Left hindlimb (tissue), 1 donor: ENCODE results near the gene PIK3R1.

Experiments
- DNase-seq: peaks from one replicate; pipeline ENCODE4 v3.0.0-alpha.2; 2018

The PIK3R1 gene

DNA sequence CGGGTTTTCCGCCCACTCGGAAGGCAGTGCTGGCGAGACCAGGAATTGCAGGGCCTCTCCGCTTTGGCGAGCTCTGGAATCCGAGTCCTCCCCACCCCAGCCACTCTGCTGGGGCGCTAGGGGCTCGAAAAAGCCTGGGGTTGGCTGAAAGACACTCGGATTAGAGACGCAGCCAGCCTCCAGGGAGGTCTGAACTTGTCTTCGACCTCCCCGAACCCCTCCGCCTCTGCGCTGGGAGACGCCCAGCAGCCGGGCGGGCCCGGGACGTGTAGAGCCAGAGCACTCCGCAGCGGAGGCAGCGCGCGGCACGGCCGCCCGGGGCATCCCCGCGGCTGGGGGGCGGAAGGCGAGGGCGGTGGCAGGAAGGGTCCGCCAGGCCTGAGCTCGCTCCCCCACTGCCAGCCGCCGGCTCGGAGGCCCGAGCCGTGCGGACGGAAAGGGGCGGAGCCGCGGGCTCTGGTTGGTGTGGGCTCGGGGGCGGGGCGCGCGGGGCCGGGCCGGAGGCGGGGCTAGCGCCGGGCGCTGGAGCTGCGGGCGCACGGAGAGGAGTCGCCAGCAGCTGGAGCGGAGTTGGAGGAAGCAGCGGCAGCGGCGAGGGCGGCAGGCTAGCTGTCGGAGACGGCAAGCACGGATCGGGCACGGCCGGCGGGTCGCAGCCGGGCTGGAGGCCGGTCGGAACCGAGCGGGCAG is at the start of gene PIK3R1:
TSS of gene PIK3R1 (plus strand) at position 549 of the 690 bp plus-strand sequence. CDS start 10,920 bp downstream, outside the sequence.
- peak; percentile 98 for DNase-seq

DNA sequence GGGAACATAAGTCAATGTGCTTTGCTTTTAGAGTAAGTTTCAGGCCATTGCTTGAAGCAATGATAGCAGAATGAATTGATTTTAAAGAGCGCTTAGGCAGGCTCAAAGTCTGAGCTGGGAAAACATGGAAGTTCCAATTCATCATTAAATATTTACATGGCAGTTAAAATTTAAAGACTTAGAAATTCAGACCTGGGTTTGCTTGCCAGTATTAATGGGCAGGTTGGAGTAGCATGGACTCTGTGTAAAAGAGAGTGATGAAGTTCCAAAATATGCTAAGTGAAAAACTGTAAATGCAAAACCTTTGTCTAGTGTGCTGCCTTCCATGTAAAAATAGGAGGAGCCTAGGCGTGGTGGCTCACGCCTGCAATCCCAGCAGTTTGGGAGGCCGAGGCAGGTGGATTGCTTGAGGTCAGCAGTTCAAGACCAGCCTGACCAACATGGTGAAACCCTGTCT is 48.3 kb upstream of the PIK3R1 start:
- no peak for DNase-seq

DNA sequence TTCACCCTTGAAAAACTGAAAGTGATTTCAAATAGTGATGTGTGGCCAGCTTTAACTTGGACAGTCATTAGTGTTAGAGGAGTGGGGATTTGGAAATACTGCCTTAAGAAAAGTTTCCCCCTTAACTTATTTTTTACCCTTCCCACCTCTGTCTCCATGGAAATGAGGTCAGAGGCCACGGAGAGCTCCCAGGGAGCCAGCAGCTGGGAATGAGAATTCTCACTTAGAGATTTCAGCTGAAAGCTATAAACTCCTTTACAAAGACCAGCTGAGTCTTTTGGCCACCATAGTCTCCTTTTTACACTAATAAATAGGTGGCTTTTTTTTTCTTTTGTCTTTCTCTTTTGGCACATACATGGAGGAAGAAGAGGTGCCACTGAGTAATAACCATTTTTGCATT is 45.7 kb upstream of the PIK3R1 start:
- DNase-seq = no peak

DNA sequence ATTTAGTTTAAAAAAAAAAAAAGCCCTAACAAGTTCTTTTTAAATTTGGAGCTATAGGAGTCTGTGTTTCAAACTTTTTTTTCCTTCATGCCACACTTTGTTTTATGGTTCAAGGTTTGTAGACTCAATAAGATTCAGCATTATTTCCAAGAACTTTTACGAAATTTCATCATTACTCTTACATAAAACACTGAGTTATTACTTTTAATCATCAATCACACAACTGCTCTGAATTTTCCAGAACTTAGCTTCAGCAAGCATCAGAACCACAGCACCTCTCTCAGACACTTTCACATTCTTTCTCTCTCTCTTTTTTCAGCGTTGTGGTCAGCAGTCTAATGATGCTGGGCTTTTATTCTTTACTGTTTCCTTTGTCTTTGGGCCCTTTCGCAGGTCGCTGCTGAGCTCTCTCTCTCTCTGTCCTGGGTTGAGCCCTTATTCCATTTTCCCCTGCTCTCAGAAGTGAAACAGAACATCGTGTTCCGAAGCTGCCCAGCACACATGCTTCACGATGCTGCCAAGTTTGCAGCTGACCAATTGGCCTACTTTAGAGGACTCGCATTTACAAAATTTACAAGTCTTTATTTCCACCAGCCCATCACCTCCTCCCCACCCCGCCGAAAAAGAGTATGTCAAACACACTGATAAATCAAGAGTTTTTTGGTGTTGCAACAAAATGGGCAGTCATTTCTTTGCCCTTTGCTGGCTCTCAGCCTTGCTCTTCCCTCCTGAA is 44.6 kb upstream of the PIK3R1 start:
- DNase-seq = no peak

DNA sequence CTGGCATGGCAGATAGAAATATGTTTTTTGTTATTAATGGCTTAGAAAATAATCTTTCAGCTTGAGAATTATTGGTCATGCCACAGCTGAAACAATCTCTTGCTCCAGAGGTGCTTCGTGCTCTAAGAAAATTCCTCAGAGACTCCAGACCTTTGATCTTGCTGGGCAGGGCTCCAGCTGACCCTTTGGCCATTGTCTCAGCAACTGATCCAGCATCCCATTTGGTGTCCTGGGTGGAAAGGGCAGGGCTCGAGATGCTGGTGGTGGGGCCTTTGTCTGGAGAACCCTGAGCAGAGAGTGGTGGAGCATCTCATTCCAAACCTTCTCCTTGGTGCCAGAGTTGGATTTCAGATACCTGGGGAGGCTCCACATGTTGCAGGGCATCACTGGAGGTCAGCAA is 43.2 kb upstream of the PIK3R1 start:
- DNase-seq = no peak

DNA sequence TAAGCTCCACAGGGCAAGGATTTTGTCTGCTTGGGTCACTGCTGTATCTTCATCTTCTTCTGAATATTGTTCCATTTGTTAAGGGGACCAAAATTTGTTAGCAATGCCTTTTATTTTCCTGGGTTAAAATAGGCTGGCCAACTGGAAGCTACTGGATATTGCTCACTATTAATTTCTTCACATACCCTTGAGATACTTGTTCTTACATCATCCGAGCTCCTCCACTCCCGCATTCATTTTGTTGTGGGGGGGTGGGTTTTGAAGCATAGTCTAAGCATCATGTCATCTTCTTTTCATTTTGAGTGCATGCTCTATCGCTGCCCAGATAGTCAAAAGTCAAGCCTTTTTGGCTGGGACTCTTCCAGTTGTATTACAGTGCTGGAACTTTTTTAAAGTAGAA is 42.5 kb upstream of the PIK3R1 start:
- DNase-seq = no peak

DNA sequence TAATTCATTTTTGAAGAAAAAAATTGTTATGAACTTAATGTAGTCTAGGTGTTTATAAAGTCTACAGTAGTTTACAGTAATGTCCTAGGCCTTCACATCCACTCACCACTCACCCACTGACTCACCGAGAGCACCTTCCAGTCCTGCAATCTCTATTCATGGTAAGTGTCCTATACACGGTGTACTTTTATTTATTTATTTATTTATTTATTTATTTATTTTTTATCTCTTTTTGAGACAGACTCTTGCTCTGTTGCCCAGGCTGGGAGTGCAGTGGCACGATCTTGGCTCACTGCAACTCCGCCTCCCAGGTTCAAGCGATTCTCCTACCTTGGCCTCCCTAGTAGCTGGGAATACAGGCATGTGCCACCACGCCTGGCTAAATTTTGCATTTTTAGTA is 39.3 kb upstream of the PIK3R1 start:
- no peak for DNase-seq

DNA sequence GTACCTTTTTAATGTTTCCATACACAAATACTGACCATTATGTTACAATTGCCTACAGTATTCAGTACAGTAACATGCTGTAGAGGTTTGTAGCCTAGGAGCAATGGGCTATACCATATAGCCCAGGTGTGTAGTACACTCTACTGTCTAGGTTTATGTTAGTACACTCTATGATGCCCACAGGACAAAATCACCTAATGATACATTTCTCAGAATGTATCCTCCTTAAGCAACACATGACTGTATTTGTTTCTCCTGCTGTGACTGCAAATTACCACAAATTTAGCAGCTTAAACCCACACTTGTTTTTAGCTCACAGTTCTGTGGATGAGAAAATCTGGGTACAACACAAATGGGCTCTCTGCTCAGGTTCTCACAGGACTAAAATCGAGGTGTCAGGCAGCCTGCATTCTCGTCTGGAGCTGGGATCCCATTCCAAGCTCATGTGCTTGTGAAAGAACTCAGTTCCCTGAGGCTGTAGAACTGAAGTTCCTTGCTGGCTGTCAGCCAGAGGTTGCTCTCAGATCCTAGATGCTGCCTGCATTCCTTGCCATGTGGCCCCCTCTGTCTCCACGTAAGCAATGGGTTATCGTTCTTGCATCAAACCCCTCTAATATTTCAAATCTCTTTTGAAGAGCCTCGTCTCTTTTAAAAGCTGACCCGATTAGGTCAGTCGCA is 38.6 kb upstream of the PIK3R1 start:
- DNase-seq = no peak

DNA sequence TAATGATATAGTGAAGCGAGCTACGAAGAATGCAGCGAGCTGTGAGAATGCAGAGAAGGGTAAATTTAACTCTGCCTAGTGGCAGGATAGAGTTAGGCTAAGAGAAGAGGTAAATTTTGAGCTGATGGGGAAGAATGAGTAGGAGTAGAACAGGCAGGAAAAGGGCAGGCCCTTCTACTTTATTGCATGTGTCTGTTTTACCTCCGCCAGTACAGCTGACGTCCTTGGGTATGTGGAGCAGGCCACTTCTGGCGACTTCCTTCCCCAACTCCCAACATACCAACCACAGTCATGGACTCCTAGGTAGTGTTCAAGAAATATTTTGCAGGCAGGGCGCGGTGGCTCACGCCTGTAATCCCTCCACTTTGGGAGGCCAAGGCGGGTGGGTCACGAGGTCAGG is 37.9 kb upstream of the PIK3R1 start:
- DNase-seq = no peak

DNA sequence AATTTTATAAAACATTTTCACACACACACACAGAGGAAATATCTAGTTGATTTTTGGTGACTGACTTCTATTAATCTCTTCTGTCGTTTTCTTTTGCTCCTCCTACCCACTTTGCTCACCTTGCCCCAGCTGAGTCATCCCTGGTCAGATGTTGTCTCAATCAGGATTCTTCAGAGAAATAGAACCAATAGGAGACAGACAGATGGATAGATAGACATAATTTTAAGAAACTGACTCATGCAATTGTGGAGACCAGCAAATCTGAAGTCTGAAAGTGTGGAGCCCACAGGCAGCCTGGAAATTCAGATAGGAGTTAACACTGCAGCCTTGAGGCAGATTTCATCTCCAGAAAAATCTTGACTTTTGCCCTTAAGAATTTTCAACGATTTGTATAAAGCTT is 37.0 kb upstream of the PIK3R1 start:
- DNase-seq = no peak

DNA sequence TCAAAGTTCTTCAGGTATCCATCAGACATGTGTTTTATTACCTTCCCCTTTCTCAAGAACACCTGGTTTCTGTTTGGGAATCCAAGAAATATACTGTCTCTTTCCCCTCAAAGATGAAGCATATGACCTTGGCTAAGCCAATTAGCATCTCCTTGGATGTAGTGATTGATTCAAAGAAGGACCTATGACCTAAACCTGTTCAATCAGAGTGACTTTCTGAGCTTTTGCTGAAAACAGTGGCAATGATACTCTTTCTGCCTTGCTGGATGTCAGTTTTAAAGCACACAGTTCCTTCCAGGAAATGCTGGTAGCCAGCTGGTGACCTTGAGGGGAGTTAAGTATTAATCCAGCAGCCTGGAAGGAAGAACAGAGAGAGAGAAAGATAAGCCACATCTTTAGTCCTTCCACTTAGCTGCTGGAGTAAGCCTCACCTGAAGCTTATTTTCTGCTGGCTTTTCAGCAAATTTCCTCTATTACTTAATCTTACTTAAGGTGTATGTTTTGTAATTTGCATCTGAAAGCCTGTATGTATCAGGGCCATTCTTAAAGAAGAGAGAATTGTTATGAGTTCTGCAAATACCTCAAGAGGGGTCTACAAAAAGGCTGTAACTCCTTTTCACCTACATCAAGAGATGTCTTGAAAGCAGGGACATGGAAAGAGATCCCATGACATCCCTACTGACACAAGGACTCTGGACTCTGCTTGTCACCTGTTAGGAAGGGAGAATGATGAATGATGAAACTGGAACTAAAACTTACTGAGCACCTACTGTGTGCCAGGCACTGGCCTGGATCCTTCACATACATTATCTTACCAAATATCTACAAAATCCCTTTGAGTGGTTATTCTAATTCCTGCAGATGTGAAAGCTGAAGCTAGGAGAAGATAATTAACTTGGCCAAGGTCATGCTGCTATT is 35.2 kb upstream of the PIK3R1 start:
- DNase-seq = no peak

DNA sequence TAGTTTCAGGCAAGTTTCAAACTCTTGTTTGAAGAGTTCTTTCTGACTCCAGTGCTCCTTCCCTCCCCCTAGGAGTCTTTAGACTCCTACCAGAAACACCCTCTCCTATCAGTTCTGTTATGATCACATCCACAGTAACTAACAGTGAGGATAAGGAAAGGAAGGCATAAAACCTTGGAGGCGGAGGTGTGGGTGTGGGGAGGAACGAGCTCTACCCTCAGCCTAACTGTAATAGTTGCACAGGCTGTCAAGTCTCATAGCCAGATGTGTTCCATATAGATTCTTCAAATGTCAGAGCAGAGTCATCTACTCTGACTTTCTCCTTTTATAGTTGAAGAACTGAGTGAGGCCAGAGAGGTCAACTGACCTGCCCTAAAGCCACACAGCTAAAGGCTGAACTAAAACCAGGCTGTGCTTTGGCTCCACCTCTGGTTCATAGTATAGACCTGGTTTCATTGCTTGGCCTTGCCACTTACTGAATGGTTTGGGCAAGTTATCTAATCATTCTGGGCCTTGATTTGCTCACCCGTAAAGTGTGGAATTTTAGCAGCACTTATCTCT is 34.4 kb upstream of the PIK3R1 start:
- no peak for DNase-seq

DNA sequence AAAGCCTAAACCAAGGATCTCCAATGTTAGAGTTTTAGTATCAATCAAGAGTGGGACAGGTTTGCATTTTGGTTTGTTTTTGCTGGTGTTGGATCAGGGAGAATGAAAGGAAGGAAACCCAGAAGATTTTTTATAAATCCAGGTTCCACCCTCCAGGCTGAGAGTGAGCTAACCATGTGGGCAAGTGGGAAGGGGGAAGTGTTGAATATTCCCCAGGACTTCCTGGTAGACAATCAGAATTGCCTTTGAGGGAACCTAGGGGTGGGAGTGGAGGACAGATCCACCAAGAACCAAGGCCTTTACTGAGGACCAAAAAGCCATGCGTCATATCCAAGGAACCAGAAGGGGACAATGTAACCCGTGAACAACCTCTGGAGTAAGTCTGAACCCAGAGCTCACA is 33.5 kb upstream of the PIK3R1 start:
- DNase-seq = no peak

DNA sequence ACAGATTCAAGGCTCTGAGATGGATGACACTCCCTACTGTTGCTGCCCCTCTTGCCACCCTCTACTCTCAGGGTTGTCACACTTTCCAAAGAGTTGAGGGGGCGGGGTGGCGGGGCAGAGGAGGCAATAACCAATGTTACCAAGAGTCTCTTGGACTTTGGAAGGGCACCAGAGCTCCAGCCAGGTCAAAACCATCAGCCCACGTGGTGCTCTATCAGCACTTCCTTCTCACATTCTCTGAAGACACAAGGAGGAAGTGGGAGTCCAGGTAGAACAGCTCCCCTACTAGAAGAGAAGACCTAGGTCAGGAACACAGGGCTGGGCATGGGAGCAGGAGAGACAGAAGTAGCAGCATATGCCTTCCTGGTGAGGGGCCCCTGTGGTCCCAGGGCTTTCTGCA is 33.0 kb upstream of the PIK3R1 start:
- no peak for DNase-seq

DNA sequence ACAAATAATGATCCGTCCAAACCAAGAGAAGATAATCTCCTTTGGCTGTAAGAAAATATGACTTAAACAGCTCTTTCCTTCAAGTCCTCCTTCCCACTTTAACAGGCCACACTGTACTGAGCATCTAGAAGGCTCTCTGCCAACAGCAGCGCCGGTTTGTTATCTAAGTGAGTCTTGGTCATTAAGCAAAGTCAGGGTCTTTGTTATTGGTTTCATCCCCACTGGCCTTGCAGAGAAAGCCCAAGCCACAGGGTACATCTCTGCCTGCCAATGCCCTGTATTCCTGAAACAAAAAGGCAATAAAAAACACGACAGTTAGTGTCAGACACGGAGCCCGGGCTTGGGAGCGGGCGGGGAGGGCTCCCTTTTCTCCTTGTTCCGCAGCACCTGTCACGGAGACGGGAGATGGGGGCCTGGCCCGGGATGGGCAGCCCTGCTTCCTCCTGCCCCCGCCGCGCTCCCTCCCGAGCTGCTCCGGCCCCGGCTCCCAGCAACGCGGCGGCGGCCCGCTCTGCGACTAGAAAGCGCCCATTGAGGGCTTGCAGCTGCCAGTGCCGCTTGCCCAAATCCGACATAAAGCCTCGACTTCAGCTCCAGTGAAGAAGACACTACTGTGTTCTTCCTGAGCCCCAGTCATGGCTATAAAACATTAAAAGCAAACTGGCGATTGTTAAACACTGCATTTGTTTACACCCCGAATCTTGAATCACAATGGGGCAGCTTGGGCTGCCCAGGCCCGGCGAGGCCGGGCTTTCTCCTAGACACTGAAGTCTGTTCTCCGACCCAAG is 28.1 kb upstream of the PIK3R1 start:
- peak; percentile 42 for DNase-seq

DNA sequence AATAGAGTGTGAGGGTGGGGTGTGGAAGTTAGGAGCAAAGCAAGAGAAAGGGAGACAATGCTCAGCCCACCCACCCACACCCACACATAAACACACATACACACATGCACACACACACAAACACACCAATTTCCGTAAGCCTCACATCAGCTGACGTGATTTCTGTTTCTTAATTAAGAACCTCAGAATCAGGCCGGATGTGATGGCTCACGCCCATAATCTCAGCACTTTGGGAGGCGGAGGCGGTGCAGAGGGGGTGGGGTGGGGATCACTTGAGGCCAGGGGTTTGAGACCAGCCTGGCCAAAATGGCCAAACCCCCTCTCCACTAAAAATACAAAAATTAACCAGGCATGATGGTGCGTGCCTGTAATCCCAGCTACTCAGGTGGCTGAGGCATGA is 26.4 kb upstream of the PIK3R1 start:
- DNase-seq = no peak

DNA sequence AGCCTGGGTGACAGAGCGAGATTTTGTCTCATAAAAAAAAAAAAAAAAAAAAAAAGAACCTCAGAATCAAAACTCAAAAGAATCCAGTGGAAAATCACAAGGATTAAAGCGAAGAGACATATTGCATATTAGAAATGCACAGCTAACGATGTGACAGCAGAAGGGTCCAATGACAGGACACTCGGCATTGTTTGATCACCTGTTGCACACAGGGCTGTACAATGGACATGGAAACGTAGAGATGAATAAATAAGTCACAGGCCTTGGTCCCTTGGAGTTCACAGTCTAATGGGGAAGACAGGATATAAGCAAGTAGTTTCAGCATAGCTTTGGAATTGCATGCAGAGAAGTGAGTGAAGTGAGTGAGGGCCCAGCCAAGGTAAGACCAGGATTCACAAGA is 25.9 kb upstream of the PIK3R1 start:
- DNase-seq = no peak

DNA sequence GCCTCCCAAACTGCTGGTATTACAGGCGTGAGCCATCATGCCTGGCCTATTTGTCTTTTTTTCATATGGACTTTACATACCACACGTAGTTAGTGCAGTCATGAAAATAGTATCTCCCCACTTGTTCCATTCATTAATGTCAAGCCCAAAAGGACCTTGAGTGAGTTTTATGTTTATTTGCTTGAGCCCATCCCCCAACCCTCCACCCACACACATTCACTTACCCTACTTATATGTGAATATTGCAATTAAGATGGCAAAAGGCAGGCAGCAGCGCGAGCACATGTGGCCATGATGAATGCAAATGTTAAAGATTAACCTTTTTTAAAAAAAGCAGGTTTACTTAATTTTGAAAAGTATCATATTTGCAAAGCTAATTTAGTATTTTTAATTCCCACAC is 24.9 kb upstream of the PIK3R1 start:
- no peak for DNase-seq

DNA sequence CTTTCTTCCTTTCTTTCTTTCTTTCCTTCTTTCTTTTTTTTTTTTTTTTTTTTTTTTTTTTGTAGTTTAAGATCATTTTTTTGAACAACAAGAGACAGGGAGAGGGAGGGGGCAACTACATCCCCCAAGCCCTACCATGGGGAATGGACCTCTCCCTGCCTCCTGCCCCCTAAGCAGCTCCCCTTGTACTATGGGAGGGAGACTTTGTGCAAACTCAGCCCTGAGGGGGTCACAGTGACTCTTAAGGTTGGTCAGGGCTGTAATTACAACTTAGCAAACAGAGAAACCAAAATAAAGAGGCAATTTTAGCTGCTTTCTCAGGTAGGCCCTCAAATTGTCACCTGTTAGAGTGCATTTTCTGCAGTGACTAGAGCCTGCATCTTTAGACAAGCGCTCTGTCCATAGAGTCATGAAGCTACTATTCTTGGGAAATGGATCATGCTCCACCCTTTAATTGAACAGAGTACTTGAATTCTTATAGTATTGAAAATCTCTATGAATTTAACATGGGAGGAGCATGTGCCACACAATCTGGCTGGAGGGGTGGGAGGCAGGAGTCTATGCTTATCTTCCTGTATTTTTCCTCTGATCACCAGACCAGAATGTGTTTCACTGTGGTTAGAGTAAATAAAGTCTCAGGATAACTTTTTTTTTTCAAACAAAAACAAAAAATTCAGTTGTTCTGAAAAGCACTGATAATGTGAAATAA is 24.3 kb upstream of the PIK3R1 start:
- DNase-seq = no peak

DNA sequence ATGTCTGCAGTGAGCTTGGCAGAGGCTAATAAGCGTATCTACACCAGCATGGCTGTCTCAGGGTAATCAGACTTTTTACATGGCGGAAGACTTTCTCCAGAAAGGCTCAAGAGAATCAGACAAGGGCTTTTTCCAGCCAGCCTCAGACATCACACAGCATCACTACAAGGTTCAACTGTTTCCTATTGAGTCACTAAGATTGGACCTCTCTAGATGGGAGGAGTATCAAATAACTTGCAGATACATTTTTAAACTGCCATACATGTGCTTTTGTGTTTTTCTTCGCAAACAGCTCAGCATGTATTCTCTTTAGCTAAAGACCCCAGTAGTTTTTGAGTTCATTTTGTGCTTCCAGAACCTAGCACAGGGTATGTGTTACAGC is 22.9 kb upstream of the PIK3R1 start:
- DNase-seq = no peak

DNA sequence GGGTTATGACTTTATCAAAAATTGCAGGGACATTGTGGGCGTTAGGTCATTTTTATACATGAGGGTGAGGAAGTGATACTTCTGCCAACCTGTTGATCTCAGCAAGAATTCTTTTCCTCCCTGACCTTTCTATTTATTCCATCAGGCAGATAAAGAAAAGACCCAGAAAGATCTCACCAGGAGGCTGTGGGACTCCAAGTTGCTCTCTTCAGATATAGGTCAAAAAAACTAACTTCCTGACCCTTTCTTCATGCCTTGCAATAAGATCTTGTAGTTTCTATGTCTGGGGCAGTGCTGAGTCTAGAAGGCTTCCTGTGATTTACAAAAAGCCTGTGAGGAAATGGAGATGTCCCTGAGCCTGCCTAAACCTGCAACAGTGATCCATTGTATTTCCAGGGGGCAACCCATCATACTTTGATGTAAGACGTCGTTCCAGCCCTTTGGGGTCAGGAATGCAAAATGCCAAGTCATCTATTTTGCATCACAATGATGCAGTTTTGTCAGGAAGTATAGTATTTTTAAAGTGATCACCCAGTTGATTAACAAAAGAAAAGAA is 22.0 kb upstream of the PIK3R1 start:
- no peak for DNase-seq
